ENCODE measurements around the gene ADARB1.

ADARB1 gene

DNA sequence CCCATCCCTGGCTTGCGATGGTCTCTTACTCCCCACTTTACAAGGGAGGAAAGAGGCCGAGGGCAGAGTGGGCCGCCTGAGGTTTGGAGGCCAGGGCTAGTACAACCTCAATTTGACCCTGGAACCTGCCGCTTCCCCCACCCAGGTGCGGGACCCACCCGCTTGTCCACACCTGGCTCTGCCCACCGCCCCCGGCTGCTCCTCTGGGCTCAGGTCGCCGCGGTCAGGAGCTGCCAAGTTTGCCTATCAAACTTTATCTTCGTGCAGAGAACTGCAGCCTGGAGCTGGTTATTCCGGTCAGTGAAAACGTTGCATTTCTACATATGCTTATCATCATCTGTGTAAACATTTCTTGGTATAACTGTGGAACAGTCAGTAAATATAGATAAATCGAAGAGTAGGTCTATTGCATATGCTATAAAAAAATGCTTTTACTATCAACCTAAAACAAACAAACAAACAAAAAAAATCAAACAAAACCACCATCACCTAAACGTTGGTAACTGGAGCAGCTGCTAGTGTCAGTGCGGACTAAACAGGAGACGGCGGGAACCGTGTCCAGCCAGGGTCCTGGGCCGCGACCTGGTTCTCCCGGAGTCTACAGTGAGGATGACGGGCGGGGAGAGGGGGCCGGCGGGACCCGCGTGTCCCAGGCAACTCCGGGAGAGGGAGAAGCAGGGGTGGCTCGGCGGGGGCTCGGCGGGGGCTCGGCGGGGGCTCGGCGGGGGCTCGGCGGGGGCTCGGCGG is 906 bp upstream of the ADARB1 start:
- peak in 2 of 56 donors; percentile 32 to 41 for DNase-seq

DNA sequence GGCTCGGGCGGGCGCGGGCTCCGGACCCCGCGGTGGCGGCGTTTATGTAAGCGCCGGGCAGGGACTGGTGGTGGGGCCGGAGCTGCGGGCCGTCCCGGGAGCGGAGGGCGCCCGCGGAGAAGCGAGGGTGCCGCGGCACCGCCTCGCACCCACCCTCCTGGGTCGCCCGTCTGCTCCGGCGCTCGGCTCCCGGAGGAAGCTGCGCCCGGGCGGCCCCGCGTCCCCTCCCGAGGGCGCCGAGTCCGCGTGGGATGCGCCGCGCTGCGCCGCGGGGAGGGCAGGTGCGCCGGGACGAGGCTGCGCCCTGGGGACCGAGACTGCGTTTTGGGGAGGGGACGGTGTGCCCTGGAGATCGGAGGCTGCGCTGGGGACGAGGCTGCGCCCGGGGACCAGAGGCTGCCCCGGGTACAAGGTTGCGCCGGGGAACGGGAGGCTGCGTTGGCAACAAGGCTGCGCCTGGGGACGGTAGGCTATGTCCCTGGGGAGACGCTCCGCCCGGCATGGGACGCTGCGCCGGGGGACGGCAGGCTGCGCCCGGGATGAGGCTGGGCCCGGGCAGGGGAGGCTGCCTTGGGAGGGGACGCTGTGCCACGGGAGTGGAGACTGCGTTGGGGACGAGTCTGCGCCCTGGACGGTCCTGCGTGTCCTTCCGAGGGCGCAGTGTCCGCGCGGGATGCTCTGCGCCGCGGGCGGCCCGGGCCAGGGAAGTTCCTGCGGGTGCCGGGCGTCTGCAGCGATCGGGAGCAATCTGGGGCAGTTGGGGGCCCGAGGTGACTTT is 627 bp downstream of the ADARB1 start:
- peak in 3 of 56 donors; percentile 21 to 29 (median 23) for DNase-seq

- no peak for DNase-seq
Observed at GRCh38 chr21:45075596-45076244, 1.3 kb downstream of the ADARB1 start.

- no peak for DNase-seq
Observed at GRCh38 chr21:45076245-45076711, 1.9 kb downstream of the ADARB1 start.

DNA sequence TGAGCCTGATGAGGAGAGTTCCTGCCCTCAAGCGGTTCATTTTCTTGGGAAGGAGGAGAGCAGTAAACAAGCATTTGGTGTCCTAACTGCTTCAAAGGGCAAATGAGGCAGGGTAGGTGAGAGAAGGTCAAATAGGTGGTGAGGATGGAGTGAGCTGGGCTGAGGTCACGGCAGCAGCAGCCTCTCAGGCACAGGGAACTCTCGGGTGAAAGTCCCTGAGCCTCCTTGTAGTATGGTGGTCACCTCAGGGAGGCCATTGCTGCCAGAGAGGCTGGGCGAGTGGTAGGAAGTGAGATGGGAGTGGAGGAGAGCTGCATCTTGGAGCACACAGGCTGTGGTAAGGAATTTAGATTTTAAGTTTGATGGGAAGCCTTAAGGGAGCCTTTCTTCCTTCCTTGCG is 4.0 kb downstream of the ADARB1 start:
- DNase-seq, result no peak

DNA sequence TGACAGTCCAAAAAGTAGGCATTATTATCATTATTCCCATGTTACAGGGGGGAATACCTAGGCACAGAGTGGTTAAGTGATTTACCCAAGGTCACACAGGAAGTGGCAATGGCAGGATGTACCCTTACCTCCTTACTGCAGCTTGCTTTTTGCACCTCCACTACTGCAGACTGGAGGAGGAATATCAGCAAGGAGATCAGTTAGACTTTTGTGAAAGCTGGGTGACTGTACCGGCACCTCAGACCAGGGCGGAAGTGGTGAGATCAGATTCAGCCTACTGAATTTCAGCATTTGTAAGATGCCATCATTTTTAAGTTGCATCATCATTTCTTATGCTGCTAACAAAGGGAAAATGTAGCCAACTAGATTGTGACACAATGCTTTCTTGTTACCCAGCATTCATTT is 4.5 kb downstream of the ADARB1 start:
- DNase-seq, result no peak

- DNase-seq, result no peak
Observed at GRCh38 chr21:45079351-45079750, 5.0 kb downstream of the ADARB1 start.

- no peak for DNase-seq
Observed at GRCh38 chr21:45080232-45080631, 5.9 kb downstream of the ADARB1 start.

DNA sequence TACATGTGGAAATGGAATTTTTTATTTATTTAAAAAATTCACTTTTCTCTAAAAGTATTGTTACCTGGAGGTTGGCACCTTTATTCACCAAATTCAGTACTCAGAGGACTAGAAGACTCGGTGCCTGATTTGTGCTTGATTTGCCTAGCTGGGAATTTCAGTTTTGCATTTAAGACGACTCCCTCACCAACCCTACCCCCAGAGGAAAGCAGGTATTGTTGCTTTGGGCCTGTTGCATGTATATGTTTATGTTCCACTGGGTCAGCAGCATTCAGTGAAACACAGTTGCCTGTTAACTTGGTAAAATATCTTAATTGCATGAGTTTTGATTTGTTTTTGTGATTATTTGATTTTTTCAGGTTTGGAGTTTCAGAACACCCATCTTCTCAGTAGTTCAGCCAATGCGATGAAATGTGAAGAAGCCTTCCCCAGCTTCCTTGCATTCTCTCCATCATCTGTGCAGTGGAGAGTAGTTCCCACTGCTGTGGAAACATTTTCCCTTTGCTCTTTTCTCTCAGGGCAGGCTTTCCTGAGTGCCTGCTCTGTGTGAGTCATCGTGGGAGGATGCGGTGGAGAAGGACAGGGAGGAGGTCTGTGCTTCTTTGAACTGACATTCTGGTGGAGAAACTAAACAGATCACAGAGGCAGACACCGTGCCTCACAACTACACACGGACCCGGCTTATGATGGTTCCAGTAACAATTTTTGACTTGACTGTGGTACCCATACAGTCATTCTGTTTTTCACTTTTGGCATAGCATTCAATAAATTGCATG is 6.4 kb downstream of the ADARB1 start:
- DNase-seq, result no peak

- no peak for DNase-seq
Observed at GRCh38 chr21:45081636-45082035, 7.3 kb downstream of the ADARB1 start.

DNA sequence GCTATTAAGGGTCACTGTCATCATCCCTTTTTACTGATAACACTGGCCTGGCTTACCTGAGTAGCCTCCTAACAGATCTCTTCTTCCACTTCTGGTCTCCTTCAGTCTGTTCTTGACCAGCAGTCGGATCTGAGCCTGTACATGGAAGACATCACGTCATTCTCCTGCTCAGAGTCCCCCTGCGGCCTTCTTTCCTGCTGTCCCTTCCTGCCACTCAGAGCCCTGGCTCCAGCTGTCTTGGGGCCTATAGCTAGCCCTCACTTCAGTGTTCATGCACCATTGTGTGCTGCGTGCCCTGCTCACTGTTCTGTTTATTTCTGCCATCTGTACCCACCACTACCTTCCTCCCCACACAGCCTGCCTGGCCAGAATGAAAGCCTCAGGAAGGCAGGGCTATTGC is 8.4 kb downstream of the ADARB1 start:
- DNase-seq, result no peak

DNA sequence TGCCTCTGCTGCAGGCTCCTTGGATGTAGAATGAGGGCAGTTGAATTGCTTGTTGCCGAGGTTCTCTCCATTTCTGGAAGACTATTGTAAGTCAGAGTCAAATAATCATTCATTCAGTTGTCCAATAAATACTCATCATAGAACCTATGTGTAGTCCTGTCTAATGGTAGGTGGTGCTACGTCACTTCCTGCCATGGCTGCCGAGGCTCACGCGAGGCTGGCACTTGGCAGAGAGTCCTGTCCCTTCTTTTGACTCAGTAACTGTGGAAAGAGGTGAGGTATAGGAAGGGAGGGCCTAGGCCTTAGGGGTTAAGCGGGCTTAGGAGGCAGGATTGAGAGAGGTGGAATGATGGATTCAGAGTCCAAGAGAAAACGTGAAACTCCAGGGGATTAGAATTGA is 9.7 kb downstream of the ADARB1 start:
- DNase-seq, result no peak

- no peak for DNase-seq
Observed at GRCh38 chr21:45084881-45085536, 10.6 kb downstream of the ADARB1 start.

GRCh38 chr21:45085700-45086099 is 11.3 kb downstream of the ADARB1 start:
- no peak for DNase-seq

DNA sequence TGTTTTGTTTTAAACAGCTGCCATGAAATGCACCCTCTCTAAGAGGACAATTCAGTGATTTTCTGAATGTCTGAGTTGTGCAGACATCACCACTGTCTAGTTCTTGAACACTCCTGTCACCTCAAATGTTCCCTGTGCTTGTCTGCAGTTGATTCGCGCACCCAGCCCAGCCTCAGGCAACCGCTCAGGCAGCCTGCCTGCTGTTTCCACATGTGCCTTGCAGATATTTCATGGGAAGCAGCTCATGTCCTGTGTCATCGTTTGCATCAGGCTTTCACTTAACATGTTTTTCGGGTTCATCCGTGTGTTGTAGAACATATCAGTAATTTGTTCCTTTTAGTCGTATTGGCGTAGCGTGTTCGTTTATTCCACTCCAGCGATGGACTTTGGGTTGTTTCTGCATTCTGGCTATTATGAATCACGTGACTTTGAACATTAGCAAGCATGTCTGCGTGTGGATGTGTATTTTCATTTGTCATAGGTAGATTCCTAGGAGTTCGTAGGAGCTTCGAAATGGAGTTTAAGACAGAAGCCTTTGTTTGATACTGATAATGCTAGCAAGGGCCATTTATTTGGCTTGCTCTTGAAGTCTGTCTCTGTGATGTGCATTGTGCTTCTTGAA is 12.1 kb downstream of the ADARB1 start:
- no peak for DNase-seq

DNA sequence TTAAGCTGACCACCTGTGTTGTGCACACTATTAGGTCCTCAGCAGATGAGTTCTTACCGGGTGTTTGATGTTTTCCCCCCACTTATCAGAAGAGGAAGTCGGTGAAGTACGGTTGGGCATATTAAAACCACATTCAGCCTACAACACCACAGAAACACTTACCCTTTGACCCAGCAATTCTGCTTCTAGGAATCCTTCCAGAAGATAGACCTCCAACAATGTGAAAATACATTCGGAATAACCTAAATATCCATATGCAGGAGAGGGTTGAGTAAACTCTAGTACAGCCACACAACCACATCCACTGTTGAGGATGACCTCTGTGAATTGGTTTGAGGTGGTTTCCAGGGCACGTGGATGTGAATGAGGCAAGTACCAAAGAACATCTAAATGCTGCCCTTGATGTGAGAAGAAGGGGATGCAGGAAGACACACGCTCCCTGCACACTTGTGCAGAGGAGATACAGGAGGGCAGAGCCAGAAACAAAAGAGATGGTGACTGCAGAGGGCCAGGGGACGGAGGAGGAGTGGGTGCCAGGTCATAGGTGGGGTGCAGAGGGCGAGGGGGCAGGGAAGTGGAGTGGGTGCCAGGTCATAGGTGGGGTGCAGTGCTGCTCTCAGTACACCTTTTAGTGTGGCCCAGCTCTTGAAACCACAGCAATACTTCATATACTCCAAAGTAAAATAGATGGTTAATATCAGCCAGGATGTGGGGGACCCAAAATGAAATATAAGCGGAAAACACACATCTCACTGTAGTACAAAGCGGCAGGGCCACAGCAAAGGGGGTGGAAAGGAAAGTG is 12.8 kb downstream of the ADARB1 start:
- no peak for DNase-seq

DNA sequence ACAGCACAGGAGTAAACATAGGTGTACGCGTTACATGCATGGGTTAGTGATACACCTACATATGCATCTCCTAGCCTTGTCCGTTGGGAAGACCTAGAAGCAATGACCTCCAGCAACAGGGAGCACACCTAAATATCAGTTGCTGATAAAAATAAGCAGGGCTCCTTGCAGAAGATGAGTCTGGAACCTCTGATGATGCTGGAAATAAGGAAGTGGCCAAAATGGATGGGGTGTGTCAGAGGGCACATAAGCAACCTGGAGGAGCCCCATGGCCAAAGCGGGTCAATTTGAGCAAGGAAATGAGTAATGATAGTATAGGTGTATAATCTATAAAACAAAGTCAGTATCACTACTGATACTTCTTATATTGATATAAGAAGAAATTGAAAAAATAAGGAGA is 13.7 kb downstream of the ADARB1 start:
- no peak for DNase-seq

DNA sequence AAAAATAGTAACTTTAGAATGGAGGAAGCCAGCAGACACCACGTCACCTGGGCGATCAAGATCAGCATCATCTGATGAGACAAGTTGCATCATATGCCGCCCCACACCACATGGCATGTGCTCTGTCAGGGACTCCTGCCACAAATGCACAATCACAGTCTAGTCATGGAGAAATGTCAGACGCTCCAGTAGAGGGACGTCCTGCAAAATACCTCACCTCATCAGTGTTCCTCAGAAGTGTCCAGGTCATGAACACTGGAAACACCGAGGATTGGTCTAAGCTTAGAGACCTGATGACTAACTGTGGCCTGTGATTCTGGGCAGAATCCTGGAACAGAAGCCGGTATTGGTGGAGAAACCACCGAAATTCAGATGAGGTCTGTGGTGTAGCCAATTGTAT is 14.3 kb downstream of the ADARB1 start:
- DNase-seq, result no peak

DNA sequence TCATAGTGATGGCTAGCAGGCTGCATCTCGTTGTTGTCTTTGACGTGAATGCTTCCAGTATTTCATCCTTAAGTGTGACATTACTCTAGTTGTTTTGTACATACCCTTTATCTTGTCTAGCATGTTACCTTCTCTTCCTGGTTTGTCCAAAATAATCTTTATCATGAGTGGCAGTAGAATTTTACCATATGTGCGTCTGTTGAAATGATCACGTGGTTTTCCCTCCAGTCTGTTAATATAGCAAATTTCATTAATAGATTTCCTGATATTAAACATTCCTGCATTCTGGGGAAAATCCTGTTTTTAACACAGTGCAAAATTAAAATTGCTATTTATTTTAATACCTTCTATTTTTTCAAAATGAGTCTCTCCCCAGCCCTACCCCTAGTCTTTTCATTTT is 15.6 kb downstream of the ADARB1 start:
- no peak for DNase-seq

DNA sequence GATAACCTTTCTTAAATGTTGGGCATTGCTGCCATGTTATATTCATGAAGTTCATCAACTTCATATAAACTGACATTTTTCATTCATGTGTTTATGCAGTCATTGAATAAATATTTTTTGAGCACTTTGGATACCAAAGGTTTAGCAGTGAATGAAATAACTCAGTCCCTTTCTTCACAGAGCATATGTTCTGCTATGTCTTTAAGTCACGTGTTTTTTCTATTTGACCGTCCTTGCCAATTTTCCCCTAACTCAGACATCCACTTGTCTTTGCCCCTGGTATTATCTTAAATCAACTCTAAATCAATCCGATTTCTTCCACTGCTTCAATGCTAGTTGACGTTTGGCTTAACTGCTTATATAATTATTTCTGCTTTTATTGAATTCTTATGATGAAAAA is 16.6 kb downstream of the ADARB1 start:
- no peak for DNase-seq

All from amygdala (tissue), 56 donors.